PC-9 (cell line): Measurements from ENCODE around the gene ARHGAP5.

ENCODE experiments used
- CTCF ChIP-seq: fragments of 200-600 bp; sonication (generic); conservative IDR thresholded peaks from 2 replicates; pipeline ENCODE4 v1.6.1; 2017; ENCODE audit warnings: mixed run types, antibody characterized with exemption, mild to moderate bottlenecking, moderate library complexity
- EZH2 ChIP-seq: fragments of 200-600 bp; sonication (generic); IDR thresholded peaks from 2 replicates; pipeline ENCODE4 v1.8.0; 2017; ENCODE audit warnings: antibody characterized with exemption, low read depth

- TF ChIP-seq CTCF = no peak
- no peak for TF ChIP-seq EZH2
Observed at GRCh38 chr14:32121948-32122347, 44.8 kb downstream of the ARHGAP5 start.
